ENCODE results near the gene ATP6V1A.

The ATP6V1A gene

GRCh38 chr3:113744941-113745755, 1.7 kb upstream of the ATP6V1A start:
- Histone ChIP-seq H3K4me2 (ENCODE audit: low read length) (peak overlapping the region; percentile 90), H3K4me3 (ENCODE audit: low read depth, low read length) (peak overlapping the region; percentile 86), H2AFZ (peak overlapping the region; percentile 94), H3K9me3 (ENCODE audit: control insufficient read depth, low read length) (no peaks in the 10 kb centered on the region), H3K27ac (peak overlapping the region; percentile 100), H3K36me3 (ENCODE audit: control insufficient read depth, insufficient read depth, low read length) (no peaks in the 10 kb centered on the region), H3K79me2 (peaks cover 44% of the 10 kb centered on the region), H3K27me3 (ENCODE audit: control insufficient read depth, insufficient read depth, low read length) (no peaks in the 10 kb centered on the region), H3K4me1 (peaks cover 25% of the 10 kb centered on the region), H3K9ac (peak overlapping the region; percentile 87)
- TF ChIP-seq CTCF (IDR thresholded peaks at IDR 0.05): peak; percentile 48

- no peak for TF ChIP-seq CTCF (IDR thresholded peaks at IDR 0.05)
- Histone ChIP-seq H3K27me3 (ENCODE audit: control insufficient read depth, insufficient read depth, low read length) (no peaks in the 10 kb centered on the region), H3K4me3 (ENCODE audit: low read depth, low read length) (peak within 1 kb of the TSS; percentile 86), H3K4me1 (peaks cover 25% of the 10 kb centered on the region), H3K36me3 (ENCODE audit: control insufficient read depth, insufficient read depth, low read length) (no peaks in the 10 kb centered on the region), H3K9ac (peak within 1 kb of the TSS; percentile 87), H2AFZ (peak within 1 kb of the TSS; percentile 94), H3K9me3 (ENCODE audit: control insufficient read depth, low read length) (no peaks in the 10 kb centered on the region), H3K4me2 (ENCODE audit: low read length) (peak within 1 kb of the TSS; percentile 90), H3K79me2 (peaks cover 43% of the 10 kb centered on the region), H3K27ac (peak within 1 kb of the TSS; percentile 100)
These were observed 883 bp upstream of the ATP6V1A start, which contains the start of gene NAA50 for GRCh38 chr3:113745756-113746547. Gene NAA50 (minus strand): TSS chr3:113746249. CDS start chr3:113745949, 300 bp downstream.

GRCh38 chr3:113747283-113748046, 630 bp downstream of the ATP6V1A start:
- Histone ChIP-seq H3K4me3 (ENCODE audit: low read depth, low read length) (peak overlapping the region; percentile 86), H3K36me3 (ENCODE audit: control insufficient read depth, insufficient read depth, low read length) (no peaks in the 10 kb centered on the region), H3K27ac (peak overlapping the region; percentile 100), H3K4me2 (ENCODE audit: low read length) (peak overlapping the region; percentile 90), H2AFZ (peak overlapping the region; percentile 94), H3K79me2 (peaks cover 38% of the 10 kb centered on the region), H3K27me3 (ENCODE audit: control insufficient read depth, insufficient read depth, low read length) (no peaks in the 10 kb centered on the region), H3K9me3 (ENCODE audit: control insufficient read depth, low read length) (no peaks in the 10 kb centered on the region), H3K4me1 (peaks cover 25% of the 10 kb centered on the region), H3K9ac (peak overlapping the region; percentile 9)
- TF ChIP-seq CTCF (IDR thresholded peaks at IDR 0.05): no peak

DNA sequence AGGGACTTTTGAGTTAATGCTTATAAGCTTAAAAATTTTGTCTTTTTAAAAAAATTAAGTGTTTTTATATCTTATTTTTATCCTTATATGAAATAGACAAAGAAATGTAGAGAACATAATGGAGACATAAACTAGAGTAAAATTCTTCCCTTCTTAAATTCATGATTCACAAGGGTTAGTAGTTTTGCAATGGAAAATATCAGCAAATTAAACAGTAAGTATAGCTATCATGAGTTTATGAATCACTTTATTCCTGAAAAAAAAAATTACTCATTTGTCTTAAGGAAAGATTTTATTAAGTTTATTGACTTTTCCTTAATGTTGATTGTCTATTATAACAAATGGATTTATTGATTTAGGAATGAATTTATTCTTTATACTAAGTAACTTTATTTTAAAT, 4.3 kb downstream of the ATP6V1A start:
- H3K27ac ChIP-seq: no peak overlapping the region
- peaks cover 35% of the 10 kb centered on the region for H3K79me2 ChIP-seq
- peaks cover 10% of the 10 kb centered on the region for H3K4me1 ChIP-seq
- H3K36me3 ChIP-seq (ENCODE audit: control insufficient read depth, insufficient read depth, low read length): no peaks in the 10 kb centered on the region
- no peak overlapping the region for H2AFZ ChIP-seq
- H3K9ac ChIP-seq: no peak overlapping the region
- H3K27me3 ChIP-seq (ENCODE audit: control insufficient read depth, insufficient read depth, low read length): no peaks in the 10 kb centered on the region
- no peaks in the 10 kb centered on the region for H3K9me3 ChIP-seq (ENCODE audit: control insufficient read depth, low read length)
- no peak overlapping the region for H3K4me3 ChIP-seq (ENCODE audit: low read depth, low read length)
- H3K4me2 ChIP-seq (ENCODE audit: low read length): no peak overlapping the region
- TF ChIP-seq CTCF (IDR thresholded peaks at IDR 0.05): no peak
